K562 (cell line): ENCODE results near the gene BCAN. TPM values are rescaled to one million over a fixed set of nuclear protein-coding genes. Genes with fewer than 3 reads are reported as not detected.

Experiments used
- ATAC-seq: fragments of 200-7000 bp; cut with Tn5 transposase; 3 replicates; pipeline ENCODE4 v1.9.1; 2020; ENCODE audit warnings: moderate library complexity
- BruUV-seq: library from RNA; stranded (reverse); fragments of 400-500 nt; replicated peaks from 2 replicates; lab custom pipeline; 2021; lab: Mats Ljungman, UMichigan
- CTCF ChIA-PET: fragments of 300-600 bp; formaldehyde crosslinking; extraction: SDS; loops from one replicate; lab custom pipeline; 2021; ENCODE audit warnings: low intra/inter-chr PET ratio; lab: Yijun Ruan, JAX
- POLR2A ChIA-PET: fragments of 300-600, 350-650 bp; sonication (Branson Sonifier 250); formaldehyde crosslinking; extraction: SDS; loops from one replicate; lab custom pipeline; 2021; ENCODE audit warnings: antibody characterized with exemption, inconsistent platforms; lab: Yijun Ruan, JAX
- DNase-seq, 4 experiments: peaks; one replicate each; pipeline versions ENCODE4 v3.0.0 to v3.0.0-alpha.2; 2011 to 2018; ENCODE audit warnings: low spot score in 3 of 4, mixed read lengths in 3 of 4; ENCODE audit errors: extremely low read depth in 1 of 4
- FAIRE-seq: peaks from 2 replicates; lab custom pipeline; 2011; peaks lifted over from hg19 to GRCh38; lab: Jason Lieb, UNC
- H2AFZ ChIP-seq: 2 replicates; pipeline ENCODE4 v1.6.0; 2011; ENCODE audit warnings: low read depth, low read length, control low read depth, inconsistent platforms
- H3K27ac ChIP-seq: fragments of 200-600 bp; 3 replicates; pipeline ENCODE4 v1.8.0; 2011; ENCODE audit warnings: low read depth, mild to moderate bottlenecking, control low read depth, inconsistent platforms, low read length, moderate library complexity, mixed read lengths; ENCODE audit errors: extremely low read depth
- H3K27me3 ChIP-seq, 2 experiments: fragments of 300-600 bp in 1 of 2; 2 replicates in 1 of 2; 3 replicates in 1 of 2; pipeline versions ENCODE4 v1.6.0 to v1.8.0; 2011; ENCODE audit warnings: inconsistent platforms in 2 of 2, low read length in 2 of 2, mild to moderate bottlenecking in 1 of 2, mixed read lengths in 1 of 2, moderate library complexity in 1 of 2; ENCODE audit not compliant: control insufficient read depth in 2 of 2, insufficient read depth in 2 of 2
- H3K36me3 ChIP-seq: fragments of 300-600 bp; 3 replicates; pipeline ENCODE4 v1.8.0; 2011; ENCODE audit warnings: mild to moderate bottlenecking, low read length, inconsistent platforms; ENCODE audit not compliant: control insufficient read depth, insufficient read depth
- H3K4me1 ChIP-seq, 2 experiments: fragments of 200-600 bp in 1 of 2; replicated peaks in 1 of 2; 2 replicates in 1 of 2; 3 replicates in 1 of 2; pipeline versions ENCODE4 v1.5.1 to v1.8.0; 2011; ENCODE audit warnings: inconsistent platforms in 2 of 2, low read length in 2 of 2, mild to moderate bottlenecking in 1 of 2, mixed read lengths in 1 of 2, moderate library complexity in 1 of 2; ENCODE audit not compliant: control insufficient read depth in 2 of 2, insufficient read depth in 2 of 2
- H3K4me2 ChIP-seq: 2 replicates; pipeline ENCODE4 v1.6.1; 2011; ENCODE audit warnings: low read length, control low read depth, inconsistent platforms, mixed read lengths; ENCODE audit not compliant: insufficient read depth
- H3K4me3 ChIP-seq: fragments of 200-600 bp; sonication (generic), shearing (Covaris generic); 2 replicates; pipeline ENCODE4 v1.5.1; 2016; ENCODE audit warnings: control low read depth, inconsistent platforms
- H3K79me2 ChIP-seq: fragments of 200-600 bp; 3 replicates; pipeline ENCODE4 v1.8.0; 2011; ENCODE audit warnings: low read length, inconsistent platforms; ENCODE audit not compliant: control insufficient read depth, insufficient read depth
- H3K9ac ChIP-seq, 2 experiments: 2 replicates each; pipeline versions ENCODE4 v1.6.0 to v1.6.1; 2011; ENCODE audit warnings: low read depth in 2 of 2, low read length in 2 of 2, control low read depth in 1 of 2, inconsistent platforms in 1 of 2, mild to moderate bottlenecking in 1 of 2, mixed read lengths in 1 of 2; ENCODE audit not compliant: insufficient read depth in 1 of 2
- H3K9me1 ChIP-seq: one replicate; pipeline ENCODE4 v1.6.0; 2011; ENCODE audit warnings: inconsistent platforms, mild to moderate bottlenecking, low read length, moderate library complexity; ENCODE audit not compliant: control insufficient read depth, insufficient read depth
- H3K9me3 ChIP-seq: replicated peaks from 2 replicates; pipeline ENCODE4 v1.5.1; 2011; ENCODE audit warnings: low read depth, low read length, inconsistent platforms; ENCODE audit not compliant: control insufficient read depth, insufficient read depth
- H4K20me1 ChIP-seq: replicated peaks from 2 replicates; pipeline ENCODE4 v1.6.1; 2011; ENCODE audit warnings: low read length, inconsistent platforms, mixed read lengths; ENCODE audit not compliant: control insufficient read depth, insufficient read depth
- C11orf30 ChIP-seq: fragments of 450-650 bp; IDR thresholded peaks from 2 replicates; pipeline ENCODE4 v1.6.1; 2016; ENCODE audit warnings: low read depth, mild to moderate bottlenecking
- DNMT1 ChIP-seq: fragments of 450-650 bp; IDR thresholded peaks from 2 replicates; pipeline ENCODE4 v1.6.1; 2016; ENCODE audit warnings: antibody characterized with exemption, mild to moderate bottlenecking
- EHMT2 ChIP-seq: fragments of 450-650 bp; IDR thresholded peaks from 2 replicates; pipeline ENCODE4 v1.6.1; 2018; ENCODE audit warnings: antibody characterized with exemption
- EZH2 ChIP-seq: IDR thresholded peaks from 2 replicates; pipeline ENCODE4 v1.6.1; 2012; ENCODE audit warnings: low read depth, mild to moderate bottlenecking, inconsistent platforms, low read length, borderline replicate concordance
- GTF2F1 ChIP-seq: IDR thresholded peaks from 2 replicates; pipeline ENCODE4 v1.6.1; 2011; ENCODE audit warnings: low read depth, low read length, improper control_type of control experiment
- MCM2 ChIP-seq: fragments of 450-650 bp; IDR thresholded peaks from 2 replicates; pipeline ENCODE4 v1.6.1; 2017; ENCODE audit warnings: low read depth, mild to moderate bottlenecking
- MEF2D ChIP-seq: conservative IDR thresholded peaks from 2 replicates; pipeline ENCODE4 v1.6.1; 2016; ENCODE audit warnings: low read depth, missing genetic modification characterization, missing compliant biosample characterization
- NFXL1 ChIP-seq: fragments of 450-650 bp; formaldehyde crosslinking; IDR thresholded peaks from 2 replicates; pipeline ENCODE4 v1.4.0; 2021; ENCODE audit warnings: mild to moderate bottlenecking
- NR2C1 ChIP-seq, 2 experiments: fragments of 450-650 bp; IDR thresholded peaks; 2 replicates each; pipeline ENCODE4 v1.6.1; 2017; ENCODE audit warnings: mild to moderate bottlenecking in 2 of 2, antibody characterized with exemption in 1 of 2, inconsistent platforms in 1 of 2, missing compliant biosample characterization in 1 of 2, missing genetic modification characterization in 1 of 2
- PHF20 ChIP-seq: fragments of 450-650 bp; IDR thresholded peaks from 2 replicates; pipeline ENCODE4 v1.6.1; 2018; ENCODE audit not compliant: partially characterized antibody
- PHTF2 ChIP-seq: fragments of 250-450 bp; sonication (Bioruptor Pico); IDR thresholded peaks from 2 replicates; pipeline ENCODE4 v1.5.0; 2021; ENCODE audit warnings: mild to moderate bottlenecking
- POLR2H ChIP-seq: IDR thresholded peaks from 2 replicates; pipeline ENCODE4 v1.6.1; 2016; ENCODE audit warnings: missing genetic modification characterization, low read depth, mild to moderate bottlenecking, control low read depth, missing compliant biosample characterization, moderate library complexity
- POU5F1 ChIP-seq: fragments of 150-350 bp; IDR thresholded peaks from 2 replicates; pipeline ENCODE4 v1.6.1; 2014; ENCODE audit warnings: borderline replicate concordance, low read length, low read depth, mild to moderate bottlenecking; ENCODE audit not compliant: partially characterized antibody
- RCOR1 ChIP-seq, 2 experiments: IDR thresholded peaks; 2 replicates each; pipeline ENCODE4 v1.6.1; 2012; ENCODE audit warnings: low read depth in 2 of 2, low read length in 2 of 2, borderline replicate concordance in 1 of 2, improper control_type of control experiment in 1 of 2
- ZNF12 ChIP-seq: sonication (generic); formaldehyde crosslinking; IDR thresholded peaks from 2 replicates; pipeline ENCODE4 v1.4.0; 2020; ENCODE audit warnings: mild to moderate bottlenecking, missing genetic modification reagents
- WGBS: fragments of 100-300 bp; shearing (Covaris generic); methylation state at CpG from one replicate; pipeline ENCODE4 v1.1.6; 2016; ENCODE audit warnings: low coverage, mixed read lengths; ENCODE audit not compliant: insufficient coverage; ENCODE audit errors: missing lambda C conversion rate; 5-methylcytosine and 5-hydroxymethylcytosine counted together
- in situ Hi-C: fragments of 300-500 bp; cut with MboI; formaldehyde crosslinking; loops from 4 replicates; pipeline ENCODE4 v1.15.0; 2018; ENCODE audit warnings: inconsistent platforms, mixed read lengths
- intact Hi-C: fragments of 100-400 bp; cut with micrococcal nuclease; formaldehyde crosslinking; loops from 2 replicates; pipeline ENCODE4 v1.14.2; 2022
- polyA plus RNA-seq, 8 experiments: library from polyadenylated mRNA; depleted of rRNA in 4 of 8; stranded (reverse) in 5 of 8; unstranded in 3 of 8; fragments of >200 nt; fragmentation: Nextera tagmentation in 2 of 8; fragmentation: Illumina TruSeq in 1 of 8; extraction: Ambion mirVana in 2 of 8; extraction: Trizol in 1 of 8; gene quantifications; 2 replicates each; pipeline versions ENCODE4 v1.2.1 to v1.2.3, GENCODE V29; 2011 to 2014; ENCODE audit warnings: inconsistent platforms in 1 of 8, missing spikeins in 1 of 8
- total RNA-seq, 7 experiments: library from RNA; depleted of rRNA in 6 of 7; stranded (reverse); fragments of >200 nt in 6 of 7; fragmentation: Illumina TruSeq in 2 of 7; extraction: Trizol in 2 of 7; gene quantifications; 2 replicates each; pipeline versions ENCODE4 v1.2.1 to v1.2.3, GENCODE V29; 2011 to 2021; ENCODE audit warnings: low replicate concordance in 1 of 7
- TF ChIP-seq, protein P1 (sequence below): fragments of 150-350 bp; conservative IDR thresholded peaks from 2 replicates; pipeline ENCODE4 v1.6.1; 2014; ENCODE audit warnings: low read length
- TF ChIP-seq, protein P2 (sequence below), 2 experiments: fragments of 200-800 bp in 1 of 2; sonication (Bioruptor generic) in 1 of 2; sonication (generic) in 1 of 2; formaldehyde crosslinking in 1 of 2; IDR thresholded peaks in 1 of 2; conservative IDR thresholded peaks in 1 of 2; 2 replicates each; pipeline versions ENCODE4 v1.5.0 to v1.6.1; 2016 to 2020; ENCODE audit warnings: missing compliant biosample characterization in 1 of 2, missing genetic modification characterization in 1 of 2, missing genetic modification reagents in 1 of 2

Gene BCAN
- total and polyA plus RNA-seq, 9 of the 15 experiments (the other 6 are each of a cell fraction or from before 2014, with no cell fraction given): 0.04 to 0.33 (median 0.14) TPM; not detected in 5

DNA sequence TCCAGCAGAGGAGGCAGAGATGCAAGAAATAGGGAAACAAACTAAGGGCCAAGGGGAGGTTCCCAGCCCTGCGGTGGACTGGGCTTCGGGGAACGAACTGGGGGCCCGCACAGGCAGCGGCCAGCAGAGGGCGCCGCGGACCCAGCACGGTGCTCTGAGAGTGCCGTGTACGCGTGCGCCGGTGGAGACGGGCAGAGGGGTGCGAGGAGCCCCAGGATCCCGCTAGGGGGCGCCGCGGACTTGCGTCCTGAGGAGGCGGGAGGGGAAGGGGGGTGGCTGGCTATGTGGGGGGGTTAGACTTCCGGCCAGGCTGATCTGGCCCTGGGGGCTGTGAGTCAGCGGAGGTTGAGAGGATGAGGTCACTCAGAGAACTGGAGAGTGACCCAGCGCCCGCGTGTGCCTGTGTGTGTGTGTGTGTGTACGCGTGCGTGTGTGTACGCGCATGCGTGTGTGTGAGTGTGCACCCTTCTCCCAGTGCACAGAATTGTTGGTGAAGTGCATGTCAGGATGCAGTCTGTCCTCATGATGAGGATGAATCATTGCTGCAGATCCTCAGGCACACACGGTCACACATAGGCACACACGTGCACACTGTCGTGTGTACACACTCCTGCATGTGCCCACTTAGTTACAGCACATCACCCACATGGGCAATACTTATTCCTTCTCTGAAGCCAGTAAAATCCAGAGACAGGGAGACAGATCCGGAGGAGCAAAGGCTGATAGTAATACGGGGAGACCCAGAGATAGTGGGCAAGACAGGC lies 18.3 kb downstream of the BCAN start:
- peak overlapping the region; percentile 93 to 100 for H3K9ac ChIP-seq
- peak overlapping the region; percentile 79 for H3K4me3 ChIP-seq
- peak overlapping the region; percentile 100 for H3K4me2 ChIP-seq
- TSS peak; percentile 88 for BruUV-seq
- peaks cover 29% of the 10 kb centered on the region for H3K9me1 ChIP-seq
- WGBS: under 1% methylated on average over 36 of the region's 38 CpGs
- peaks cover 70 to 79% of the 10 kb centered on the region in 2 experiments for H3K4me1 ChIP-seq
- H3K27ac ChIP-seq: peak overlapping the region; percentile 100
- peaks cover 71% of the 10 kb centered on the region for H3K79me2 ChIP-seq
- CTCF ChIA-PET: interaction anchor here (2.6 to 5.1 kb wide), 5 partner anchors 18 to 230 kb away, joined by 9 to 110 read pairs (median 36); partner anchors contain the start of genes CRABP2 and NES
- in situ Hi-C loops: no loop called here
- ATAC-seq: peak; percentile 78
- H3K27me3 ChIP-seq: no peaks in the 10 kb centered on the region
- peak; percentile 99 for FAIRE-seq
- H2AFZ ChIP-seq: no peak overlapping the region
- peaks cover 47% of the 10 kb centered on the region for H4K20me1 ChIP-seq
- H3K9me3 ChIP-seq: no peaks in the 10 kb centered on the region
- POLR2A ChIA-PET: interaction anchor here (0.6 to 2.9 kb wide), 15 partner anchors 10 to 235 kb away, joined by 3 to 24 read pairs (median 7); partner anchors contain the start of genes ISG20L2, METTL25B and NES
- intact Hi-C loops: loop anchor here (1.0 kb wide), 2 partner anchors 18 to 35 kb away; no protein-coding TSS in a partner anchor
- H3K36me3 ChIP-seq: peaks cover 42% of the 10 kb centered on the region; the same call in 2 of the 3 replicates
- peak; percentile 99 for DNase-seq
- no peak for TF ChIP-seq MCM2
- no peak for TF ChIP-seq PHF20
- peak; percentile 11 for TF ChIP-seq POU5F1
- TF ChIP-seq, protein P1, sequence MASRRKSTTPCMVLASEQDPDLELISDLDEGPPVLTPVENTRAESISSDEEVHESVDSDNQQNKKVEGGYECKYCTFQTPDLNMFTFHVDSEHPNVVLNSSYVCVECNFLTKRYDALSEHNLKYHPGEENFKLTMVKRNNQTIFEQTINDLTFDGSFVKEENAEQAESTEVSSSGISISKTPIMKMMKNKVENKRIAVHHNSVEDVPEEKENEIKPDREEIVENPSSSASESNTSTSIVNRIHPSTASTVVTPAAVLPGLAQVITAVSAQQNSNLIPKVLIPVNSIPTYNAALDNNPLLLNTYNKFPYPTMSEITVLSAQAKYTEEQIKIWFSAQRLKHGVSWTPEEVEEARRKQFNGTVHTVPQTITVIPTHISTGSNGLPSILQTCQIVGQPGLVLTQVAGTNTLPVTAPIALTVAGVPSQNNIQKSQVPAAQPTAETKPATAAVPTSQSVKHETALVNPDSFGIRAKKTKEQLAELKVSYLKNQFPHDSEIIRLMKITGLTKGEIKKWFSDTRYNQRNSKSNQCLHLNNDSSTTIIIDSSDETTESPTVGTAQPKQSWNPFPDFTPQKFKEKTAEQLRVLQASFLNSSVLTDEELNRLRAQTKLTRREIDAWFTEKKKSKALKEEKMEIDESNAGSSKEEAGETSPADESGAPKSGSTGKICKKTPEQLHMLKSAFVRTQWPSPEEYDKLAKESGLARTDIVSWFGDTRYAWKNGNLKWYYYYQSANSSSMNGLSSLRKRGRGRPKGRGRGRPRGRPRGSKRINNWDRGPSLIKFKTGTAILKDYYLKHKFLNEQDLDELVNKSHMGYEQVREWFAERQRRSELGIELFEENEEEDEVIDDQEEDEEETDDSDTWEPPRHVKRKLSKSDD: peak; percentile 85; the same call in 1 of the 2 replicates
- TF ChIP-seq MEF2D (tag): no peak
- no peak for TF ChIP-seq EHMT2
- TF ChIP-seq, protein P2, sequence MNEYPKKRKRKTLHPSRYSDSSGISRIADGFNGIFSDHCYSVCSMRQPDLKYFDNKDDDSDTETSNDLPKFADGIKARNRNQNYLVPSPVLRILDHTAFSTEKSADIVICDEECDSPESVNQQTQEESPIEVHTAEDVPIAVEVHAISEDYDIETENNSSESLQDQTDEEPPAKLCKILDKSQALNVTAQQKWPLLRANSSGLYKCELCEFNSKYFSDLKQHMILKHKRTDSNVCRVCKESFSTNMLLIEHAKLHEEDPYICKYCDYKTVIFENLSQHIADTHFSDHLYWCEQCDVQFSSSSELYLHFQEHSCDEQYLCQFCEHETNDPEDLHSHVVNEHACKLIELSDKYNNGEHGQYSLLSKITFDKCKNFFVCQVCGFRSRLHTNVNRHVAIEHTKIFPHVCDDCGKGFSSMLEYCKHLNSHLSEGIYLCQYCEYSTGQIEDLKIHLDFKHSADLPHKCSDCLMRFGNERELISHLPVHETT (CRISPR knock-in tag; conservative IDR thresholded peaks at IDR 0.05 in 1 of 2, IDR thresholded peaks at IDR 0.05 in 1 of 2): no peak
- TF ChIP-seq RCOR1 (IDR thresholded peaks at IDR 0.05; ENCODE audit: borderline replicate concordance in 1 of 2, low read depth in 2 of 2, low read length in 2 of 2): peak; percentile 30 to 76; a peak in 2 of 4 replicates
- TF ChIP-seq ZNF12: no peak
- no peak for TF ChIP-seq GTF2F1
- no peak for TF ChIP-seq PHTF2 (CRISPR knock-in tag)
- no peak for TF ChIP-seq NR2C1 (IDR thresholded peaks at IDR 0.05)
- peak; percentile 47; the same call in 1 of the 2 replicates for TF ChIP-seq NR2C1 (tag; IDR thresholded peaks at IDR 0.05)
- TF ChIP-seq POLR2H (tag): no peak
- TF ChIP-seq DNMT1: no peak
- TF ChIP-seq EZH2: no peak
- no peak for TF ChIP-seq NFXL1 (CRISPR knock-in tag)
- TF ChIP-seq C11orf30: peak; percentile 85
